GM06990 (cell line): ENCODE results near the gene KAT6B.

Experiments used
- DNase-seq: peaks from one replicate; pipeline ENCODE4 v3.0.0-alpha.2; 2011; ENCODE audit not compliant: insufficient read length; ENCODE audit errors: extremely low read depth
- H3K27me3 ChIP-seq: replicated peaks from 2 replicates; pipeline ENCODE4 v1.6.0; 2011; ENCODE audit warnings: low read length; ENCODE audit not compliant: control insufficient read depth, insufficient read depth
- H3K36me3 ChIP-seq: 2 replicates; pipeline ENCODE4 v1.5.1; 2011; ENCODE audit warnings: low read length; ENCODE audit not compliant: control insufficient read depth, insufficient read depth
- H3K4me3 ChIP-seq: replicated peaks from 2 replicates; pipeline ENCODE4 v1.5.1; 2011; ENCODE audit warnings: low read depth, mild to moderate bottlenecking, control low read depth, low read length
- CTCF ChIP-seq: IDR thresholded peaks from 2 replicates; pipeline ENCODE4 v1.5.1; 2011; ENCODE audit warnings: low read length, control low read depth, mild to moderate bottlenecking, inconsistent platforms; ENCODE audit not compliant: insufficient read depth, poor library complexity, severe bottlenecking

KAT6B gene

GRCh38 chr10:75014516-75015230 lies 188.3 kb downstream of the KAT6B start:
- DNase-seq: no peak
- H3K36me3 ChIP-seq: no peaks in the 10 kb centered on the region; the same call in 1 of the 2 replicates

GRCh38 chr10:75015442-75015841 lies 189.0 kb downstream of the KAT6B start:
- DNase-seq: no peak
- no peaks in the 10 kb centered on the region; the same call in none of the 2 replicates for H3K36me3 ChIP-seq
- no peak for TF ChIP-seq CTCF
- H3K4me3 ChIP-seq: no peak overlapping the region
- H3K27me3 ChIP-seq: no peaks in the 10 kb centered on the region

More at GRCh38 chr10:75014516-75015230, 188.3 kb downstream of the KAT6B start:
- H3K4me3 ChIP-seq: no peak overlapping the region
- H3K27me3 ChIP-seq: no peaks in the 10 kb centered on the region
- no peak for TF ChIP-seq CTCF

- H3K27me3 ChIP-seq: no peaks in the 10 kb centered on the region
- no peak overlapping the region for H3K4me3 ChIP-seq
- TF ChIP-seq CTCF: no peak
- peaks cover 3% of the 10 kb centered on the region for H3K36me3 ChIP-seq
- no peak for DNase-seq
Observed at GRCh38 chr10:75016325-75016724, 189.9 kb downstream of the KAT6B start.

- no peak for DNase-seq
- Histone ChIP-seq H3K36me3 (peaks cover 9% of the 10 kb centered on the region), H3K4me3 (no peak overlapping the region), H3K27me3 (no peaks in the 10 kb centered on the region)
- TF ChIP-seq CTCF: no peak
Observed at GRCh38 chr10:75018251-75018650, 191.9 kb downstream of the KAT6B start.

- Histone ChIP-seq H3K27me3 (no peaks in the 10 kb centered on the region), H3K4me3 (no peak overlapping the region), H3K36me3 (peaks cover 9% of the 10 kb centered on the region)
- DNase-seq: no peak
- TF ChIP-seq CTCF: no peak
Observed at GRCh38 chr10:75018686-75019307, 192.4 kb downstream of the KAT6B start.
